IPS DF 19.7 (cell line): ENCODE results near the gene SH2B3.
"Not testable (repeated sequence)": the region's sequence is repeated elsewhere in the genome, so short reads cannot be mapped to it uniquely, and the experiment has no call there.

Experiments used
- DNase-seq: peaks from one replicate; pipeline ENCODE4 v3.0.0-alpha.2; 2013; ENCODE audit warnings: low read depth, low spot score

Gene SH2B3

GRCh38 chr12:111457577-111457976, 51.9 kb downstream of the SH2B3 start:
- DNase-seq: no peak

DNA sequence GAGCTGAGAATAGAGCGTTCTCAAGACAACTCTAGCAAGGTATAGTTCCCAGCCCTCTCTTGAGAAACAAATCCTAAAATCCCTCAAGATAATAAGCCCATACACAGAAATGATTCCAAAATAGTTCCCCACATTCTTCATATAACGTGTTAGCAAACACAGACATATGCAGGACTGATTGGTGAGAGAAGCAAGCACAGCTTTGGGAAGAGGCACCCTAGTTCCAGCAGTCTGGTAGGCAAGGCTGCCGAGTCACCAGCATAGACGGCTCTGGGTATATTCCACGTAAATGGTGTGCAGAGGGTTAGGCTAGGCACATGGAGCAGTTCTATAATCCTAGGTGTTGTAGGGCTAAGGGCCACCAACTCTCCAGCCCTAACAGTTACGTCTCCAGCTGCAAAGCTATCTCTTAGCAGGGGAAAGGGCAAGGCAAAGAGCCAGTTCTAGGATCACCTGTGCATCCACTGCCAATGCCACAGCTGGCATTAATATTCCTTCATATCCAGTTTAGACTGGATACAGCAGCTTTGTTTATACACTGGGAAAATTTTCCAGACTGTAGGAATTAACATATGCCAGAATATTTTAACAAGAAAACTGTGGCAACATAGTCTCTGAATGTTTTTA, 52.9 kb downstream of the SH2B3 start:
- no peak for DNase-seq

DNA sequence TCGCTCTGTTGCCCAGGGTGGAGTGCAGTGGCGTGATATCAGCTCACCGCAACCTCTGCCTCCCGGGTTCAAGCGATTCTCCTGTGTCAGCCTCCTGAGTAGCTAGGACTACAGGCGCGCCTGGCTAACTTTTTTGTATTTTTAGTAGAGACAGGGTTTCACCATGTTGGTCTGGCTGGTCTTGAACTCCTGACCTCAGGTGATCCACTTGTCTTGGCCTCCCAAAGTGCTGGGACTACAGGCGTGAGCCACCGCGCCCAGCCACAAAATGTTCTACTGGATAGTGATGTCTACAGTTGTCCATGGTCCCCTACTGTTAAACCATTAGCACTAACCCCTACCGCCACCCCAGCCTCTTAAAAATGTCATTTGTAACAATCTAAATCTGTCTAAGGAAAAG, 54.4 kb downstream of the SH2B3 start:
- not testable (repeated sequence) for DNase-seq

DNA sequence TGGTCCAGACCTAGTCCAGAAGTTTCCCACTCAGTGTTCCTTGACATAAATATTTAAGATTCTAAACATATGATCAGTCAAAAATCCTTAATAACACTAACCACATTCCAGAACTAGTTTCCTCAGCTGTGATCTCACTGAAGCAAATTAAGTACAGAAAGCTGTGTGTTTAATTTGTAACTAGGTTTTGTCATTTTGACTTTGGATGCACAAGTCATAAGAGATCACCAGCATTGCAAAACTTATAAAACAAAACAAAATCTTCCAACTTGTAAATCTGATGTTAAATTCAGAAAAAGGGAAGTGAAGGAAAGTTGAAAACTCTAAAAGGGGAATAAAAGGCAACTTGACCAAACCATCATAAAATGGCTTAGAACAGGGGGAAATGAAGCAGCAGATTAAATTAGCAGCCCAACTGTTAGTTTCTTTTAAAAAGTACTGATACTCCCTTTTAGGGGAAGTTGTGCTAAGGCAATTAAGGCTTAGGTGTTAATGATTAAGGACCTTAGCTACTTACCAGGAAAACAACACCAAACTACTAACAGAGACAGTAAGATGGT, 56.6 kb downstream of the SH2B3 start:
- DNase-seq: no peak

- no peak for DNase-seq
Measured at GRCh38 chr12:111467092-111467856, 61.6 kb downstream of the SH2B3 start.

- no peak for DNase-seq
Measured at GRCh38 chr12:111467857-111468241, 62.1 kb downstream of the SH2B3 start.

DNA sequence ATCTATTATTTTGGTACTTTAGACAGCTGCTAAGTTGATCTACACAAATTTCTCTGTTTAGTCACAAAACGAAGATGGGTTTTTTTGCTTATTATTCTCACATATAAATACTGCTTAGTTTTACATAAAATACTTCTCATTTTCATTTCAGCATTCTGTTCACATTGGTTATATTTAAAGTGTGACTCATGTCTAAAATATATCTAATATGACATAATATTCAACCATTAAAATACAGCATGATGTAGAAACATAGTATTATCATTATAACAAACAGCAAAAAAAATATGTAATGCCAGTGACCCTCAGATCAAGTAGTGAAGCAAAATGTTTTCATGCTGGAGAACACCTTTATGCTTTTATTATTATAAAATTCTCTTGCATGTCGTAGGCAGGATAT, 63.7 kb downstream of the SH2B3 start:
- no peak for DNase-seq

DNA sequence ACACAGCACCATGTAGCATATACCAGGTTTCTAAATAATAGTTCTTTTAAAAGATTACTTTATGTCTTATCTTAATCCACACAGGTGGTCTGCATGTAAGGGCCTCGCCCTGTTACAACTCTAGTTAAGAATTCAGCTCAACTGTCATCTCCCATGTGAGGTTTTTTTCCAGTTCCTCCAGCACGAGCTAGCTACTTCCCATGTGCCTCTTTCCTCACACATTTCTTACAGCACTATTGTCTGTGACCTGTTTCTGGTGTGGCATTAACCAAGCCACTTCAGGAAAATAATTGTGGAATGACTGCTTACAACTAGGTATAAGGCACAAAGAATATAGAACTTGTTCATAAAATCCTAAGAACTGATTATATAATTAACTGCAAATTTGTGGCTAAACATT, 65.5 kb downstream of the SH2B3 start:
- DNase-seq: no peak

GRCh38 chr12:111482462-111482861, 76.7 kb downstream of the SH2B3 start:
- no peak for DNase-seq

GRCh38 chr12:111488271-111488670, 82.5 kb downstream of the SH2B3 start:
- no peak for DNase-seq

- DNase-seq: no peak
Measured at GRCh38 chr12:111488798-111489197, 83.1 kb downstream of the SH2B3 start.

DNA sequence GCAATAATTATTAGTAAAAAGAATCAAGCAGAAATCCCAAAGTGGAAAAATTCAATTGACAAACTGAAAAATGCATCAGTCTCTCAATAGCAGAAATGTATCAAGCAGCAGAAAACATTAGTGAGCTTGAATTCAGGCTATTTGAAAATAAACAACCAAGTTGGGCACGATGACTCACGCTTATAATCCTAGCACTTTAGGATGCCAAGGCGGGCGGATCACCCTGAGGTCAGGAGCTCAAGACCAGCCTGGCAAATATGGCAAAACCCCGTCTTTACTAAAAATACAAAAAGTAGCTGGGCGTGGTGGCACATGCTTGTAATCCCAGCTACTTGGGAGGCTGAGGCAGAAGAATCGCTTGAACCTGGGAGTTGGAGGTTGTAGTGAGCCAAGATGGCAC, 87.3 kb downstream of the SH2B3 start:
- DNase-seq: not testable (repeated sequence)

GRCh38 chr12:111494676-111495075, 89.0 kb downstream of the SH2B3 start:
- DNase-seq: no peak
